ENCODE results near the gene BEND2. TPM values are rescaled to one million over a fixed set of nuclear protein-coding genes. Genes with fewer than 3 reads are reported as not detected.

The BEND2 gene
- total RNA-seq, 1 experiment from 2014 or later: not detected

DNA sequence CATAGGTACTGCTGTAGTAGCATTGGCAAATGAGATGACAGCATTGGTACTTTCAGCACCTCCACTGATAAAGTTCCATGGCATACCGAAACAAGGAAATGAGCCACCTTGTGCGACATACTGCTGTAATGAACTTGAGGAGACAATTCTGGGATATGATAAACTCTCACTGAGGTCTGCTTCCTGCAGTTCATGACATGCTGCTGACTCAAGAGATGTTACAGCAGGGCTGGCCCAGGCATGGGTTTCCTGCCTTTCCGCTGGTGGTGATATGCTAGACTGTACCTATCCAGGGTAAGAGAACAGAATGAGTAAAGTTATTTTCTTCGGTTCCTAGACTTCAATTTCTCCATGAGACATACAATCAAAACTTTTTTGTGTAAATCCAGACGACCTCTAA, 17.1 kb downstream of the BEND2 start:
- H3K9me3 Mint-ChIP-seq: peaks cover 47 to 60% of the 10 kb centered on the region in 2 experiments
- Histone ChIP-seq H3K4ac (ENCODE audit: low read depth, low read length) (no peak overlapping the region), H2BK20ac (ENCODE audit: low read depth, low read length, poor library complexity, severe bottlenecking) (no peak overlapping the region), H3K79me2 (ENCODE audit: insufficient read depth, low read length) (no peaks in the 10 kb centered on the region), H2AFZ (ENCODE audit: low read length) (no peak overlapping the region), H2BK12ac (ENCODE audit: insufficient read length, low read depth, low read length) (no peak overlapping the region), H2AK5ac (ENCODE audit: insufficient read length, low read length) (no peak overlapping the region), H3K23ac (ENCODE audit: insufficient read length, low read depth, low read length) (no peak overlapping the region), H3K4me2 (ENCODE audit: insufficient read depth, insufficient read length, low read length) (no peak overlapping the region), H2BK5ac (ENCODE audit: insufficient read length, low read length) (no peak overlapping the region), H3K27me3 (ENCODE audit: insufficient read depth, low read length) (no peaks in the 10 kb centered on the region), H3K18ac (ENCODE audit: insufficient read length, low read depth, low read length) (no peak overlapping the region), H3K9me3 (ENCODE audit: control insufficient read depth, low read depth, low read length) (peaks cover 13% of the 10 kb centered on the region), H3T11ph (ENCODE audit: low read length) (no peak overlapping the region), H4K8ac (replicated peaks; ENCODE audit: insufficient read length, low read depth, low read length) (no peak overlapping the region), H3K27ac (ENCODE audit: insufficient read length, low read depth, low read length) (no peak overlapping the region), H3K56ac (ENCODE audit: insufficient read length, low read depth, low read length) (no peak overlapping the region), H2BK120ac (ENCODE audit: low read depth, low read length, poor library complexity, severe bottlenecking) (no peak overlapping the region), H4K5ac (ENCODE audit: insufficient read length, low read depth, low read length) (no peak overlapping the region), H3K79me1 (ENCODE audit: insufficient read depth, low read depth, low read length, poor library complexity, severe bottlenecking) (no peaks in the 10 kb centered on the region), H3K23me2 (ENCODE audit: insufficient read length, low read depth, low read length, poor library complexity, severe bottlenecking) (no peaks in the 10 kb centered on the region), H3K14ac (ENCODE audit: insufficient read depth, low read length) (no peak overlapping the region), H3K9ac (ENCODE audit: extremely low read depth, insufficient read length, low read length) (no peak overlapping the region), H2BK15ac (ENCODE audit: low read depth, low read length) (no peak overlapping the region), H4K20me1 (ENCODE audit: control insufficient read depth, insufficient read depth, insufficient read length) (no peaks in the 10 kb centered on the region), H3K4me1 (ENCODE audit: insufficient read depth, low read length) (no peaks in the 10 kb centered on the region), H4K91ac (ENCODE audit: insufficient read length, low read depth, low read length) (no peak overlapping the region)
- no CpG with 5 or more reads among the region's 5 CpGs for WGBS (ENCODE audit: extremely low coverage, insufficient read length, low lambda C conversion rate)
- H3K27me3 Mint-ChIP-seq (ENCODE audit: low read depth): no peaks in the 10 kb centered on the region
- TF ChIP-seq, protein P1, sequence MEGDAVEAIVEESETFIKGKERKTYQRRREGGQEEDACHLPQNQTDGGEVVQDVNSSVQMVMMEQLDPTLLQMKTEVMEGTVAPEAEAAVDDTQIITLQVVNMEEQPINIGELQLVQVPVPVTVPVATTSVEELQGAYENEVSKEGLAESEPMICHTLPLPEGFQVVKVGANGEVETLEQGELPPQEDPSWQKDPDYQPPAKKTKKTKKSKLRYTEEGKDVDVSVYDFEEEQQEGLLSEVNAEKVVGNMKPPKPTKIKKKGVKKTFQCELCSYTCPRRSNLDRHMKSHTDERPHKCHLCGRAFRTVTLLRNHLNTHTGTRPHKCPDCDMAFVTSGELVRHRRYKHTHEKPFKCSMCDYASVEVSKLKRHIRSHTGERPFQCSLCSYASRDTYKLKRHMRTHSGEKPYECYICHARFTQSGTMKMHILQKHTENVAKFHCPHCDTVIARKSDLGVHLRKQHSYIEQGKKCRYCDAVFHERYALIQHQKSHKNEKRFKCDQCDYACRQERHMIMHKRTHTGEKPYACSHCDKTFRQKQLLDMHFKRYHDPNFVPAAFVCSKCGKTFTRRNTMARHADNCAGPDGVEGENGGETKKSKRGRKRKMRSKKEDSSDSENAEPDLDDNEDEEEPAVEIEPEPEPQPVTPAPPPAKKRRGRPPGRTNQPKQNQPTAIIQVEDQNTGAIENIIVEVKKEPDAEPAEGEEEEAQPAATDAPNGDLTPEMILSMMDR (conservative IDR thresholded peaks at IDR 0.05): no peak
- DNase-seq: no peak
- no peak overlapping the region for H3K27ac Mint-ChIP-seq
- H3K4me1 Mint-ChIP-seq: no peaks in the 10 kb centered on the region
- H3K36me3 Mint-ChIP-seq (ENCODE audit: insufficient read depth in 1 of 3, low read depth in 3 of 3): peaks cover 0 to 4% (median 0%) of the 10 kb centered on the region in 3 experiments; a peak in 3 of 7 replicates
- H3K4me3 Mint-ChIP-seq: no peak overlapping the region
